Pancreas (tissue), 10 donors: ENCODE measurements around the gene RP2. TPM values are rescaled to one million over a fixed set of nuclear protein-coding genes. Genes with fewer than 3 reads are reported as not detected.

Experiments used
- ATAC-seq, 4 donors: fragments of 200-7000 bp; cut with Tn5 transposase; one replicate each; pipeline versions ENCODE4 v1.8.0 to v1.9.1; 2020; ENCODE audit warnings: mild to moderate bottlenecking in 4 of 4, moderate library complexity in 4 of 4
- DNase-seq, 6 donors: peaks; one replicate each; pipeline ENCODE4 v3.0.0-alpha.2; 2020
- FAIRE-seq: peaks from 2 replicates; lab custom pipeline; 2012; peaks lifted over from hg19 to GRCh38; lab: Jason Lieb, UNC
- H3K27ac ChIP-seq, 4 donors: fragments of 200-600 bp; sonication (generic); 1 replicate in 3 of 4; 2 replicates in 1 of 4; pipeline versions ENCODE4 v1.5.0 to v1.8.0; 2020
- H3K27me3 ChIP-seq, 4 donors: fragments of 200-600 bp; one replicate each; pipeline ENCODE4 v1.8.0; 2021
- H3K36me3 ChIP-seq, 3 donors: fragments of 200-600 bp; sonication (generic) in 1 of 3; one replicate each; pipeline versions ENCODE4 v1.5.0 to v1.8.0; 2020 to 2021
- H3K4me1 ChIP-seq, 3 donors: fragments of 200-600 bp; one replicate each; pipeline ENCODE4 v1.8.0; 2021
- H3K4me3 ChIP-seq, 4 donors: fragments of 200-600 bp; sonication (generic) in 2 of 4; one replicate each; pipeline versions ENCODE4 v1.5.0 to v1.8.0; 2020 to 2021
- H3K9me3 ChIP-seq, 4 donors: fragments of 200-600 bp; one replicate each; pipeline ENCODE4 v1.8.0; 2021
- CTCF ChIP-seq, 4 donors: fragments of 200-600 bp; sonication (generic) in 3 of 4; IDR thresholded peaks; one replicate each; pipeline versions ENCODE4 v1.5.0 to v1.8.0; 2021; ENCODE audit warnings: antibody characterized with exemption in 4 of 4
- WGBS, 2 donors: extraction: QIAGEN DNeasy Blood & Tissue Kit; methylation state at CpG; one replicate each; pipeline ENCODE4 v1.1.7; 2013; 5-methylcytosine and 5-hydroxymethylcytosine counted together
- intact Hi-C, 3 donors: fragments of 100-400 bp; cut with DNase I; formaldehyde crosslinking; loops; one replicate each; pipeline versions ENCODE4 v1.11.1 to v1.14.2; 2022
- polyA plus RNA-seq, 2 donors: library from polyadenylated mRNA; stranded (reverse); fragments of 200-250 nt; gene quantifications; one replicate each; pipeline ENCODE4 v1.2.3, GENCODE V29; 2013
- total RNA-seq, 6 donors: library from RNA; stranded (reverse); fragmentation: NEBNext Ultra II Directional in 4 of 6; extraction: Animal tissue kit (Norgen Biotek cat#: 25700) in 4 of 6; gene quantifications; one replicate each; pipeline versions ENCODE4 v1.2.1 to v1.2.4, GENCODE V29; 2021 to 2023
- donor health status: healthy with polysubstance abuse.
- donor health status: DM: no; HTN: no; CAD: no; lungs with moderate emphysema.
- donor health status: DM: no; HTN: no; CAD: no.
- donor health status: control.
- donor health status: control.
- donor health status: Bipolar disorder and iron deficiency.
- donor health status: DM: yes; HTN: yes; CAD: no.
- donor health status: DM: no; HTN: no; CAD: no.
- donor health status: DM: no; HTN: no; CAD: no.
- donor health status: DM: yes; HTN: yes; CAD: no.

RP2 gene
- total and polyA plus RNA-seq, 8 donors, result 1.4 to 6.0 (median 2.2) TPM

GRCh38 chrX:46884799-46885198, 48.0 kb downstream of the RP2 start:
- H3K9me3 ChIP-seq, result no peaks in the 10 kb centered on the region
- peaks cover 0 to 3% (median 0%) of the 10 kb centered on the region in 4 donors for H3K27me3 ChIP-seq
- 75 to 93% methylated on average over 3 of the region's 3 CpGs for WGBS, 2 donors
- H3K4me1 ChIP-seq, result no peaks in the 10 kb centered on the region
- ATAC-seq (no peak), DNase-seq (no peak), FAIRE-seq (peak; percentile 67)
- H3K4me3 ChIP-seq, result no peak overlapping the region
- H3K27ac ChIP-seq, result no peak overlapping the region
- H3K36me3 ChIP-seq, result no peaks in the 10 kb centered on the region
- no peak for TF ChIP-seq CTCF (IDR thresholded peaks at IDR 0.05)
- intact Hi-C loops, result no loop called here

- no peaks in the 10 kb centered on the region for H3K36me3 ChIP-seq
- no peaks in the 10 kb centered on the region for H3K9me3 ChIP-seq
- H3K27ac ChIP-seq, result no peak overlapping the region
- no peak for TF ChIP-seq CTCF (IDR thresholded peaks at IDR 0.05)
- FAIRE-seq, result peak; percentile 75
- H3K4me1 ChIP-seq, result no peaks in the 10 kb centered on the region
- no peak for ATAC-seq
- DNase-seq, result no peak
- intact Hi-C loops, result no loop called here
- peaks cover 0 to 7% (median 0%) of the 10 kb centered on the region in 4 donors for H3K27me3 ChIP-seq
- H3K4me3 ChIP-seq, result no peak overlapping the region
Observed at GRCh38 chrX:46898207-46898606, 61.4 kb downstream of the RP2 start.

GRCh38 chrX:46903458-46904242, 66.8 kb downstream of the RP2 start:
- 0 to 6% methylated on average over 14 of the region's 14 CpGs for WGBS, 2 donors
- Histone ChIP-seq H3K4me1 (no peaks in the 10 kb centered on the region), H3K9me3 (no peaks in the 10 kb centered on the region), H3K4me3 (peak overlapping the region in 3 of 4 donors; percentile 12 to 40 (median 21)), H3K27ac (peak overlapping the region in 3 of 4 donors; percentile 33 to 49 (median 45)), H3K36me3 (no peaks in the 10 kb centered on the region), H3K27me3 (peaks cover 0 to 7% (median 0%) of the 10 kb centered on the region in 4 donors)
- FAIRE-seq (no peak), ATAC-seq (peak; percentile 98 to 99 (median 99)), DNase-seq (peak; percentile 79 to 93 (median 84))
- intact Hi-C loops, result no loop called here
- TF ChIP-seq CTCF (IDR thresholded peaks at IDR 0.05), result peak; percentile 16 to 47 (median 30)

- no peak overlapping the region for H3K4me3 ChIP-seq
- no peaks in the 10 kb centered on the region for H3K4me1 ChIP-seq
- DNase-seq (no peak), FAIRE-seq (no peak), ATAC-seq (no peak)
- 60 to 74% methylated on average over 2 of the region's 2 CpGs for WGBS, 2 donors
- no peak overlapping the region for H3K27ac ChIP-seq
- peaks cover 0 to 4% (median 0%) of the 10 kb centered on the region in 4 donors for H3K27me3 ChIP-seq
- no peaks in the 10 kb centered on the region for H3K36me3 ChIP-seq
- TF ChIP-seq CTCF (IDR thresholded peaks at IDR 0.05), result no peak
- H3K9me3 ChIP-seq, result no peaks in the 10 kb centered on the region
- intact Hi-C loops, result no loop called here
Observed at GRCh38 chrX:46904626-46905025, 67.8 kb downstream of the RP2 start.

- H3K36me3 ChIP-seq, result no peaks in the 10 kb centered on the region
- intact Hi-C loops, result no loop called here
- peaks cover 0 to 4% (median 0%) of the 10 kb centered on the region in 3 donors for H3K4me1 ChIP-seq
- 87 to 96% methylated on average over 3 of the region's 3 CpGs for WGBS, 2 donors
- peak; percentile 41 for FAIRE-seq
- no peak overlapping the region for H3K4me3 ChIP-seq
- no peak for DNase-seq
- H3K9me3 ChIP-seq, result no peaks in the 10 kb centered on the region
- no peak overlapping the region for H3K27ac ChIP-seq
- peaks cover 0 to 2% (median 0%) of the 10 kb centered on the region in 4 donors for H3K27me3 ChIP-seq
- no peak for TF ChIP-seq CTCF (IDR thresholded peaks at IDR 0.05)
- no peak for ATAC-seq
Observed at GRCh38 chrX:46910415-46910814, 73.6 kb downstream of the RP2 start.
